ENCODE results near the gene TLCD1.

The TLCD1 gene

GRCh38 chr17:28704219-28704858 is 21.7 kb downstream of the TLCD1 start:
- Histone ChIP-seq H3K4me1 (ENCODE audit: insufficient read depth, low read length, poor library complexity, severe bottlenecking) (no peaks in the 10 kb centered on the region), H3K4me3 (ENCODE audit: low read length, poor library complexity, severe bottlenecking) (no peak overlapping the region), H3K36me3 (ENCODE audit: insufficient read depth, low read length) (peaks cover 46% of the 10 kb centered on the region; the same call in 1 of the 2 replicates)

DNA sequence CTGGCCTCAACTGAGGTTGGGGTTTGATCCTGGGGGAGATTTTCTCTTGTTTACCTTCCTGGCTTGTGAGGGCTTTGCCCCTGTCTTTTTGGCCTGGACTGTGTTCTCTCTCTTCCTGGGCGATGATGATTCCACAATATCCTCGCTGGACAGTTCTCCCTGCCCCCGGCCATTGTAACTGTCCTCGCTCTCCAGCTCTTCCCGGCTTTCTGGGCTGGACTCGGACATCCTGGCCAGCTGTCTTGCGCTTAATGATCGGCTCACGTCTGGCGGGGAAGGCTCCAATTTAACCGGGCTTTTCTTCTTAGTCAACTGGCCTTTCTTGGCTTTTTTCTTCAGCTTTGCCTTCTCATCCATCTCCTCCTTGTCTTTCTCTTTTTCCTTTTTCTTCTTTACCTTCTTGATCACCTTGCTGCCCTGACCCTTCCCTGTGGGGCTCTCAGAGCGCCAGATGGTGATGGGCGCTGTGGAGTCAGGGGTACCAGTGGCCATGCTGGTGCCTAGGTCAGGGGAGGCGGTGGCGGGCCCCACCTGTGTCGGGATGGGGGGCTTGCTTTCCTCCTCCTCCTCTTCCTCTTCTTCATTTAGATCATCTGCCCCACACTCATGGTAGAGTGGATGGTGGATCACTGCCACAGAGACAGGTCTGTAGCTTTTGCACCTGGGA is 22.3 kb downstream of the TLCD1 start:
- no peaks in the 10 kb centered on the region for H3K27me3 ChIP-seq (ENCODE audit: insufficient read depth, low read length, poor library complexity, severe bottlenecking)
- H3K9me2 ChIP-seq (replicated peaks; ENCODE audit: low read depth, low read length) = no peaks in the 10 kb centered on the region
- no peak overlapping the region for H2AFZ ChIP-seq (ENCODE audit: low read length)
- no peaks in the 10 kb centered on the region for H3K79me2 ChIP-seq (ENCODE audit: insufficient read depth, low read length)
- no peaks in the 10 kb centered on the region for H3K9me3 ChIP-seq (ENCODE audit: insufficient read depth, low read depth, low read length)
- H3F3A ChIP-seq (ENCODE audit: low read depth) = no peaks in the 10 kb centered on the region
- H3K9ac ChIP-seq (ENCODE audit: low read depth, low read length, poor library complexity, severe bottlenecking) = no peak overlapping the region
- no peaks in the 10 kb centered on the region for H4K20me1 ChIP-seq (ENCODE audit: insufficient read depth, low read length, poor library complexity, severe bottlenecking)
- H3K4me1 ChIP-seq (ENCODE audit: insufficient read depth, low read length, poor library complexity, severe bottlenecking) = no peaks in the 10 kb centered on the region
- peaks cover 53% of the 10 kb centered on the region; the same call in 1 of the 2 replicates for H3K36me3 ChIP-seq (ENCODE audit: insufficient read depth, low read length)
- no peak for TF ChIP-seq CTCF (conservative IDR thresholded peaks at IDR 0.05; ENCODE audit: low read length)
- no peak for TF ChIP-seq EZH2phosphoT487 (IDR thresholded peaks at IDR 0.05; ENCODE audit: borderline replicate concordance)
- H3K4me3 ChIP-seq (ENCODE audit: low read length, poor library complexity, severe bottlenecking) = no peak overlapping the region
- no peak overlapping the region for H3K4me2 ChIP-seq (ENCODE audit: low read depth, low read length, poor library complexity, severe bottlenecking)

More at GRCh38 chr17:28704219-28704858, 21.7 kb downstream of the TLCD1 start:
- Histone ChIP-seq H3F3A (ENCODE audit: low read depth) (no peaks in the 10 kb centered on the region), H3K4me2 (ENCODE audit: low read depth, low read length, poor library complexity, severe bottlenecking) (no peak overlapping the region), H2AFZ (ENCODE audit: low read length) (no peak overlapping the region), H3K79me2 (ENCODE audit: insufficient read depth, low read length) (peaks cover 4% of the 10 kb centered on the region; the same call in 1 of the 2 replicates), H3K9me2 (replicated peaks; ENCODE audit: low read depth, low read length) (no peaks in the 10 kb centered on the region), H4K20me1 (ENCODE audit: insufficient read depth, low read length, poor library complexity, severe bottlenecking) (no peaks in the 10 kb centered on the region), H3K27me3 (ENCODE audit: insufficient read depth, low read length, poor library complexity, severe bottlenecking) (no peaks in the 10 kb centered on the region), H3K9me3 (ENCODE audit: insufficient read depth, low read depth, low read length) (no peaks in the 10 kb centered on the region), H3K9ac (ENCODE audit: low read depth, low read length, poor library complexity, severe bottlenecking) (no peak overlapping the region)
- TF ChIP-seq EZH2phosphoT487 (IDR thresholded peaks at IDR 0.05; ENCODE audit: borderline replicate concordance) (no peak), CTCF (conservative IDR thresholded peaks at IDR 0.05; ENCODE audit: low read length) (no peak)

- H3K9me3 ChIP-seq (ENCODE audit: insufficient read depth, low read depth, low read length) = no peaks in the 10 kb centered on the region
- H3K9ac ChIP-seq (ENCODE audit: low read depth, low read length, poor library complexity, severe bottlenecking) = no peak overlapping the region
- TF ChIP-seq CTCF (conservative IDR thresholded peaks at IDR 0.05; ENCODE audit: low read length) (no peak), EZH2phosphoT487 (IDR thresholded peaks at IDR 0.05; ENCODE audit: borderline replicate concordance) (no peak)
- no peak overlapping the region for H2AFZ ChIP-seq (ENCODE audit: low read length)
- no peaks in the 10 kb centered on the region for H3K9me2 ChIP-seq (replicated peaks; ENCODE audit: low read depth, low read length)
- no peak overlapping the region for H3K4me3 ChIP-seq (ENCODE audit: low read length, poor library complexity, severe bottlenecking)
- H3K4me1 ChIP-seq (ENCODE audit: insufficient read depth, low read length, poor library complexity, severe bottlenecking) = no peaks in the 10 kb centered on the region
- no peaks in the 10 kb centered on the region for H3K27me3 ChIP-seq (ENCODE audit: insufficient read depth, low read length, poor library complexity, severe bottlenecking)
- no peaks in the 10 kb centered on the region for H3K79me2 ChIP-seq (ENCODE audit: insufficient read depth, low read length)
- H4K20me1 ChIP-seq (ENCODE audit: insufficient read depth, low read length, poor library complexity, severe bottlenecking) = no peaks in the 10 kb centered on the region
- no peaks in the 10 kb centered on the region for H3F3A ChIP-seq (ENCODE audit: low read depth)
- H3K4me2 ChIP-seq (ENCODE audit: low read depth, low read length, poor library complexity, severe bottlenecking) = no peak overlapping the region
- peaks cover 62% of the 10 kb centered on the region; the same call in 1 of the 2 replicates for H3K36me3 ChIP-seq (ENCODE audit: insufficient read depth, low read length)
Measured at GRCh38 chr17:28702752-28703150, 23.3 kb downstream of the TLCD1 start.

Measured in Loucy (cell line).